ENCODE data around the gene TNFRSF6B.

TNFRSF6B gene

GRCh38 chr20:63740070-63740626, 43.7 kb downstream of the TNFRSF6B start:
- no peak for DNase-seq

GRCh38 chr20:63740627-63741353, 44.3 kb downstream of the TNFRSF6B start:
- DNase-seq, result peak; percentile 93

GRCh38 chr20:63741354-63741675, 44.9 kb downstream of the TNFRSF6B start:
- no peak for DNase-seq

- DNase-seq, result no peak
Observed at GRCh38 chr20:63741676-63742380, 45.4 kb downstream of the TNFRSF6B start.

- no peak for DNase-seq
Observed at GRCh38 chr20:63742381-63743024, 46.1 kb downstream of the TNFRSF6B start.

- no peak for DNase-seq
Observed at GRCh38 chr20:63743210-63743970, 46.9 kb downstream of the TNFRSF6B start.

GRCh38 chr20:63744158-63744557, 47.7 kb downstream of the TNFRSF6B start:
- no peak for DNase-seq

GRCh38 chr20:63744574-63745423, 48.3 kb downstream of the TNFRSF6B start:
- DNase-seq, result no peak

GRCh38 chr20:63745424-63745805, 49.0 kb downstream of the TNFRSF6B start:
- no peak for DNase-seq

- DNase-seq, result no peak
Observed at GRCh38 chr20:63745961-63746731, 49.7 kb downstream of the TNFRSF6B start.

GRCh38 chr20:63746751-63747315, 50.4 kb downstream of the TNFRSF6B start:
- no peak for DNase-seq

GRCh38 chr20:63747622-63748069, 51.2 kb downstream of the TNFRSF6B start:
- DNase-seq, result no peak

All from DMS79 treated with DMSO at 0.1 percent for 48 hours (cell line).